ENCODE data around the gene ARID1B.

ARID1B gene

GRCh38 chr6:156844089-156844488 lies 66.9 kb downstream of the ARID1B start:
- Histone ChIP-seq H3K9me2 (ENCODE audit: low read depth, low read length) (no peaks in the 10 kb centered on the region), H3K36me3 (ENCODE audit: insufficient read depth, low read length) (peaks cover 5% of the 10 kb centered on the region; the same call in 1 of the 2 replicates), H3K27me3 (ENCODE audit: insufficient read depth, low read length) (no peaks in the 10 kb centered on the region), H4K20me1 (ENCODE audit: insufficient read depth, low read length) (0 out of 2 replicates have a peak, but pooled peaks cover 4% of the 10 kb centered on the region), H3K4me2 (ENCODE audit: low read length) (no peak overlapping the region), H2AFZ (ENCODE audit: low read length) (no peak overlapping the region), H3K9ac (ENCODE audit: low read length) (no peak overlapping the region), H3F3A (ENCODE audit: insufficient read depth, low read length) (no peaks in the 10 kb centered on the region), H3K4me3 (ENCODE audit: low read depth, low read length, poor library complexity, severe bottlenecking) (no peak overlapping the region), H3K27ac (ENCODE audit: low read depth, low read length, poor library complexity, severe bottlenecking) (no peak overlapping the region), H3K9me3 (ENCODE audit: low read length) (no peaks in the 10 kb centered on the region), H3K4me1 (ENCODE audit: insufficient read depth, low read length, severe bottlenecking) (peaks cover 64% of the 10 kb centered on the region), H3K79me2 (ENCODE audit: insufficient read depth, low read length) (peaks cover 89% of the 10 kb centered on the region)
- no peak for TF ChIP-seq EZH2 (IDR thresholded peaks at IDR 0.05; ENCODE audit: borderline replicate concordance, low read length)
- no peak for TF ChIP-seq CTCF (IDR thresholded peaks at IDR 0.05; ENCODE audit: low read length)

GRCh38 chr6:156845454-156846155 lies 68.4 kb downstream of the ARID1B start:
- peaks cover 5% of the 10 kb centered on the region; the same call in 1 of the 2 replicates for H3K36me3 ChIP-seq (ENCODE audit: insufficient read depth, low read length)
- no peak overlapping the region for H3K4me2 ChIP-seq (ENCODE audit: low read length)
- no peaks in the 10 kb centered on the region for H3F3A ChIP-seq (ENCODE audit: insufficient read depth, low read length)
- no peaks in the 10 kb centered on the region for H3K27me3 ChIP-seq (ENCODE audit: insufficient read depth, low read length)
- peaks cover 87% of the 10 kb centered on the region for H3K79me2 ChIP-seq (ENCODE audit: insufficient read depth, low read length)
- no peaks in the 10 kb centered on the region for H3K9me3 ChIP-seq (ENCODE audit: low read length)
- H3K27ac ChIP-seq (ENCODE audit: low read depth, low read length, poor library complexity, severe bottlenecking) = peak overlapping the region; percentile 24
- TF ChIP-seq CTCF (IDR thresholded peaks at IDR 0.05; ENCODE audit: low read length) = no peak
- no peak for TF ChIP-seq EZH2 (IDR thresholded peaks at IDR 0.05; ENCODE audit: borderline replicate concordance, low read length)
- H2AFZ ChIP-seq (ENCODE audit: low read length) = no peak overlapping the region
- H3K4me3 ChIP-seq (ENCODE audit: low read depth, low read length, poor library complexity, severe bottlenecking) = no peak overlapping the region
- H3K9ac ChIP-seq (ENCODE audit: low read length) = no peak overlapping the region
- H3K4me1 ChIP-seq (ENCODE audit: insufficient read depth, low read length, severe bottlenecking) = peaks cover 64% of the 10 kb centered on the region
- no peaks in the 10 kb centered on the region for H3K9me2 ChIP-seq (ENCODE audit: low read depth, low read length)
- 0 out of 2 replicates have a peak, but pooled peaks cover 4% of the 10 kb centered on the region for H4K20me1 ChIP-seq (ENCODE audit: insufficient read depth, low read length)

GRCh38 chr6:156846845-156847599 lies 69.8 kb downstream of the ARID1B start:
- Histone ChIP-seq H3K9ac (ENCODE audit: low read length) (no peak overlapping the region), H2AFZ (ENCODE audit: low read length) (no peak overlapping the region), H3K9me2 (ENCODE audit: low read depth, low read length) (no peaks in the 10 kb centered on the region), H4K20me1 (ENCODE audit: insufficient read depth, low read length) (0 out of 2 replicates have a peak, but pooled peaks cover 4% of the 10 kb centered on the region), H3K27ac (ENCODE audit: low read depth, low read length, poor library complexity, severe bottlenecking) (peak overlapping the region; percentile 45), H3K27me3 (ENCODE audit: insufficient read depth, low read length) (no peaks in the 10 kb centered on the region), H3F3A (ENCODE audit: insufficient read depth, low read length) (no peaks in the 10 kb centered on the region), H3K4me2 (ENCODE audit: low read length) (no peak overlapping the region), H3K4me3 (ENCODE audit: low read depth, low read length, poor library complexity, severe bottlenecking) (no peak overlapping the region), H3K9me3 (ENCODE audit: low read length) (no peaks in the 10 kb centered on the region), H3K4me1 (ENCODE audit: insufficient read depth, low read length, severe bottlenecking) (peaks cover 72% of the 10 kb centered on the region), H3K36me3 (ENCODE audit: insufficient read depth, low read length) (peaks cover 5% of the 10 kb centered on the region; the same call in 1 of the 2 replicates), H3K79me2 (ENCODE audit: insufficient read depth, low read length) (peaks cover 87% of the 10 kb centered on the region)
- TF ChIP-seq CTCF (IDR thresholded peaks at IDR 0.05; ENCODE audit: low read length) (no peak), EZH2 (IDR thresholded peaks at IDR 0.05; ENCODE audit: borderline replicate concordance, low read length) (no peak)

Data from OCI-LY1 (cell line).